IPS DF 19.7 (cell line): ENCODE results near the gene CDK19.
"Not testable (repeated sequence)": the region's sequence is repeated elsewhere in the genome, so short reads cannot be mapped to it uniquely, and the experiment has no call there.

Experiments
- DNase-seq: peaks from one replicate; pipeline ENCODE4 v3.0.0-alpha.2; 2013; ENCODE audit warnings: low read depth, low spot score

Gene CDK19

GRCh38 chr6:110815411-110816409 lies at the start of gene CDK19:
TSS of gene CDK19 (minus strand) at chr6:110815469. CDS start at chr6:110815136, 333 bp downstream.
- peak; percentile 95 for DNase-seq

GRCh38 chr6:110864824-110865223 lies 49.6 kb upstream of the CDK19 start:
- no peak for DNase-seq

DNA sequence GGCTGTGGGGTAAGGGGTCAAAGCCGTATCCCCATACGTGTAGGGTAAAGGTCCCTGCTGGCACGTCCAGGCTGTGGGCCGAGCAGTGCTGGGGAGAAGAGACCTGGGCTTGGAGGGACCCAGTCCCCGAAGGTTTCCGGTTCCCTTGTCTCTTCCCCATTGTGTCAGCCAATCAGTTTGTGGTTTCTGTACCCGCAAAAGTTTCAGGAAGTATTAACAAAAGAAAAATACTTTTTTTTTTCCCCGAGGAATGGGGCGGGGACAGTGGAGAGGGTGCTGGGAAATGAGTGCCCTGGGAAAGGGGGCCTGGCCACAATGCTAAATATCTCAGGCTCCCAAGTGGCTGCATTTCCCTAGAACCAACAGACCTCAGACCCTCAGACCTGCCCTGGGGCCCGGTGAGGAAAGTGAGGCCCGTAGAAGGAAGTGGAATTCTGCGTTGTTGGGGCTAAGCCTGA lies 44.1 kb upstream of the CDK19 start:
- no peak for DNase-seq

DNA sequence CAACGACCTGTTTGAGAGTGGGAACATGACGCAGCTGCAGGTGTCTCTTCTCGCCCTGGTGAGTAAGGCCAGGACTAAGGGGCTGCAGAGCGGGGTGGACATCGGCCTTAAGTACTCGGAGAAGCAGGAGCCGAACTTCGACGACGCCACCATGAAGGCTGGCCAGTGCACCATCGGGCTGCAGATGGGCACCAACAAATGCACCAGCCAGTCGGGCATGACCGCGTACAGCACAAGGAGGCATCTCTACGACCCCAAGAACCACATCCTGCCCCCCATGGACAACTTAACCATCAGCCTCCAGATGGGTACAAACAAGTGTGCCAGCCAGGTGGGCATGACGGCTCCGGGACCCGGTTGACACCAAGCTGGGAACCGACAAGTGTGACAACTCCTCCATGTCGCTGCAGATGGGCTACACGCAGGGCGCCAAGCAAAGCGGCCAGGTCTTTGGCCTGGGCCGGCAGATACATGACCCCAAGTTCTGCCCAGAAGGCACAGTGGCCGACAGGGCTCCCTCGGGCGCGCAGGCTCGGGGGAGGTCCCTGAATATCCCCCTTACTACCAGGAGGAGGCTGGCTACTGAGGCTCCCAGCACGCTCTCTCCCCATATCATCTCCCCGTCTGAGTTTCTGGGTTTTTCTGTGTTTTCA lies 43.4 kb upstream of the CDK19 start:
- DNase-seq, result no peak

DNA sequence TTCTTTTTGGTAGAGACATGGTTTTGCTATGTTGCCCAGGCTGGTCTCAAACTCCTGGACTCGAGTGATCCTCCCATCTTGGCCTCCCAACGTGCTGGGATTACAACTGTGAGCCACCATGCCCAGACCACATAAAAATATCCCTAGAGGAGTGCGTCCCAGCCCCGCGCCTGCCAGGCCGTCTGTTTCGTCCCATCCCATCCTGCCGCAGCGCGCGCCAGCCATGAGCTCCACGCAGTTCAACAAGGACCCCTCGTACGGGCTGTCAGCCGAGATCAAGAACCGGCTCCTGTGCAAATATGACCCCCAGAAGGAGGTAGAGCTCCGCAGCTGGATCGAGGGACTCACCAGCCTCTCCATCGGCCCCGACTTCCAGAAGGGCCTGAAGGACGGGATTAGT lies 42.7 kb upstream of the CDK19 start:
- no peak for DNase-seq

- DNase-seq, result no peak
Measured at GRCh38 chr6:110856296-110856695, 41.0 kb upstream of the CDK19 start.

DNA sequence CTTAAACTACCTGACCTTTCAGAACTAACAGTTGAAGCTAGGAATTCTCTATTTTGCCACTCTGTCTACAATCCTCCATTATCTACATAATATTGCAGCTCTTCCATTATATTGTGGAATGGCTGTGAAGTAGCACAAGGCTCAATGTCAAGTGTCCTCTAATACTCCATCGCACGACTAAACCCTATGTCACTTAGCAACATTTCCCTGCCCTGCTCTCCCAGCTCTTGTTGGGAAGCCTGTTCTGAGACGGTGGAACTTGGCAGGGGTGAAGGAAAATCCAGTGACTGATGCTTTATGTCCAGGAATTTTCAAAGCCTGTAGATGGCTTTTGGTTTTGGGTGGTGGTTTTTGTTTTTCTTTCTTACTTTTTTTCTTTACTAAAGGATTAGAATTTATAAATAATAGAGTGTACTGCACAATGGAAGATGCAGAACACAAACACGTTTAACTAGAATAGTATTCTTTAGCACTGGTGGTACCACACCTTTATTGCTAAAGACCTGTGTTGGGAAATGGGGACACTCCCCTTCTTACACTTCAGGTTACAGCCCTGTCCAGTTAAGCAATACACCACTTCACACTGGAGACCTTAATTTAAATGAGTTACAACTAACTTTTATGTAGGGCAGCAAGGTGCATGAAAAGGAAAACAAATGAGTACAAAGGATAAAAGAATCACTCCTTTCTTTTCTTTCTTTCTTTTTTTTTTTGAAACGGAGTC lies 38.6 kb upstream of the CDK19 start:
- DNase-seq, result no peak

DNA sequence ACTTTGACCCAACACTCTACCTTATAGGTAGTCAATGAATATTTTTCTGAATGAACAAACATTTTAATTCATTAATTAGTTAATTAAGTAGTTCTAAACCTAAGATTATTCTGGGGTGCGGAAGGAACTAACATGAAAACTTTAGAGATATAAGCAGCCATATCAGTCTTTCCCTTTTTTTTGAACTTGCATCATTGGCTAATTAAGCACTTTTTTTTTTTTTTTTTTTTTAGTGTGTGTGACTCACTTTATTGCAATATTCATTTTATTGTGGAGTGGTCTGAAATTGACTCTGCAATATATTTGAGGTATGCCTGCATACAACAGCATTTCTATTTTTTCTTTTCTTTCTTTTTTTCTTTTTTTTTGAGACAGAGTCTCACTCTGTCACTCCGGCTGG lies 37.5 kb upstream of the CDK19 start:
- DNase-seq, result no peak

DNA sequence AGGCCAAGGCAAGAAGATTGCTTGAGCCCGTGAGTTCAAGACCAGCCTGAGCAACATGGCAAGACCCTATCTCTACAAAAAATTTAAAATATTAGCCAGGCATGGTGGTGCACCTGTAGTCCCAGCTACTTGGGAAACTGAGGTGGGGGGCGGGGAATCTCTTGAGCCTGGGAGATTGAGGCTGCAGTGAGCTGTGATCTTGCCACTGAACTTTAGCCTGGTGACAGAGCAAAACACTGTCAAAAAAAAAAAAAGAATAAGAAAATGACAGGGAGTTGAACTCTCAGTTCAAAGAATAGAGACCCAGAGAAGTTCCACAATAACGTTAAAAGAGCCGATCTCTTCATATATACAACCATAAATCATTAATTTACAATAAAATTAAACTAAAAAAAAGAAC lies 34.5 kb upstream of the CDK19 start:
- DNase-seq, result no peak

GRCh38 chr6:110841266-110841665 lies 26.0 kb upstream of the CDK19 start:
- no peak for DNase-seq

DNA sequence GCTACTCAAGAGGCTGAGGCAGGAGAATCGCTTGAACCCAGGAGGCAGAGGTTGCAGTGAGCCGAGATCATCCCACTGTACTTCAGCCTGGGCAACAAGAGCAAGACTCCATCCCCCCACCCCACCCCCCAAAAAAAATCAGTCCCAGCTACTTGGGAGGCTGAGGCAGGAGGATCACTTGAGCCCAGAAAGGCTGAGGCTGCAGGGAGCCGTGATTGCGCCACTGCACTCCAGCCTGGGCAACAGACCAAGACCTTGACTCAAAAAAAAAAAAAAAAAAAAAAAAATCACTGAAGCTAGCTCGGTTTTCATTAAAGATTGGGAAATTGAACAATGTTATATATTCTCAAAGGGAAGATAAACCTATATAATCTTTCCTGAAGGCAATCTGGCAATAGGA lies 20.5 kb upstream of the CDK19 start:
- not testable (repeated sequence) for DNase-seq

GRCh38 chr6:110833831-110834230 lies 18.6 kb upstream of the CDK19 start:
- DNase-seq, result no peak

GRCh38 chr6:110831405-110831804 lies 16.1 kb upstream of the CDK19 start:
- no peak for DNase-seq

- DNase-seq, result no peak
Measured at GRCh38 chr6:110828396-110828795, 13.1 kb upstream of the CDK19 start.

GRCh38 chr6:110826236-110827129 lies 11.2 kb upstream of the CDK19 start:
- no peak for DNase-seq

DNA sequence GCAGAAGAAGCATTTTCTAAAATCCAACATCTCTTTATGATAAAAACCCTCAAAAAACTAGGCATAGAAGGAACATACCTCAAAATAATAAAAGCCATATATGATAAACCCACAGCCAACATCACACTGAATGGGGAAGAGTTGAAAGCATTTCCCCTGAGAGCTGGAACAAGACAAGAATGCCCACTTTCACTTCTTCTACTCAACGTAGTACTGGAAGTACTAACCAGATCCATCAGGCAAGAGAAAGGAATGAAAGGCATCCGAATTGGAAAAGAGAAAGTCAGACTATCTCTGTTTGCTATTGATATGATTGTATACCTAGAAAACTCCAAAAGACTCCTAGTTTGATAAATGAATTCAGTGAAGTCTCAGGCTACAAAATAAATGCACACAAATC lies 7.9 kb upstream of the CDK19 start:
- no peak for DNase-seq

- DNase-seq, result no peak
Measured at GRCh38 chr6:110822249-110822648, 7.0 kb upstream of the CDK19 start.

DNA sequence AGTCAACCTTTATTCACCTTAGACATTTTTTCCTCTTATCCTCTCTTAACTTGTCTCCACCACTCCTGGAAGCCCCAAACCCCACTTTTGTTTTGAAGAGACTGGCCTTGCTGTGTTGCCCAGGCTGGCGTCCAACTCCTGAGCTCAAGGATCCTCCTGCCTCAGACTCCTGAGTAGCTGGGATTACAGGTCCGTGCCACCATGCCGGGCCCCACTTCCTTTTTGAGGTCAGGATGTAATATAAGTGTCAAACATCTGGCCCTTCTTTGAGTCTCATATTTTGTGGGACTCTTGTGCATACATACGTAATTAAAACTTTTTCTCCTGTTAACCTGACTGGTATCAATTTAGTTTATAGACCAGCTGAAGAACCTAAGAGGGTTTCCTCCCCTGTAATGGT lies 1.4 kb upstream of the CDK19 start:
- DNase-seq, result no peak

- DNase-seq, result no peak
Measured at GRCh38 chr6:110815015-110815410, 256 bp downstream of the CDK19 start.

DNA sequence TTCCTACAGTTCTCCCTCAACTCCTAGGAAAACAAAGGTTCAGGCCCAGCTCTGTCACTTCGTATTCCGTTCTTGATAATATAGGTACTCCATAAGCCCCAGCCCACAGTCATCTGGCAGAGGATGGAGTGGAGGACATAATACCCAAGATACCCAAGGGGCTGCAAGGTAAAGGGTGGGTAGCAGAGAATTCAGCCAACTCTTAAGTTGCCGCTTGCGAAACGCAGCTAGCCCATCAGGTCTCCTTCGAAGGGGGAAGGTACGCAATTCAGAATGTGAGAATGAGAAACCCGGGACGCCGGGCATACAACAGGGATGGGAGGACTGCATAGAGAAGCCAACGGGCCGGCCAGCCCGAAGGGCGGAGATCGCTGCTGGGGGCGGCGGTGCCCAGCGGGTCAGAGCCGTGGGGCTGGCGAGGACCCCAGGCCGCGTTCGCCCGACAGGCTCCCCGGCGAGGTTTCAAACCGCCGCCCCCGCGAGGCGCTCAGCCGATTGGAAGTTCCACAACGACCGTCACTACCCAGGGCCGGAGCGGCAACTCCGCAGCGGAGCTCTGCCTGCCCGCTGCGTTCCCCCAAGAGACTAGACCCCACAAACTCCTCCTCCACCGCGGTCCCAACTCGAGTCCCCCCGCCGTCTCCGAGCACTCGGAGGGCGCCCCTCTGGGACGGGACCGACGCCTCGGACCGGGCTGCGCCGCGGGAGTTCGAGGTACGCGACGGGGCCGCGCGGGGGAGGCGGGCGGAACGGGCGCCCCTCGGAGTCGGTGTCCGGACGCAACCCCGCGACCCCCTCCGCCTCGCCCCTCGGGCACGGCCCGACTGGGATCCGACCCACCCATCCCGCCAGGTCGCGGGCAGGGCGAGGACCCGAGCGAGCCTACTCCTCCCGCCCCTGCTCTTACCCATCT lies 911 bp downstream of the CDK19 start:
- no peak for DNase-seq
